Measurements from ENCODE around the gene NBR1. TPM values are rescaled to one million over a fixed set of nuclear protein-coding genes. Genes with fewer than 3 reads are reported as not detected.

Gene NBR1
- polyA plus RNA-seq, 1 donor (not counting 4 experiments of a cell fraction or from before 2014, with no cell fraction given): 65.7 TPM

DNA sequence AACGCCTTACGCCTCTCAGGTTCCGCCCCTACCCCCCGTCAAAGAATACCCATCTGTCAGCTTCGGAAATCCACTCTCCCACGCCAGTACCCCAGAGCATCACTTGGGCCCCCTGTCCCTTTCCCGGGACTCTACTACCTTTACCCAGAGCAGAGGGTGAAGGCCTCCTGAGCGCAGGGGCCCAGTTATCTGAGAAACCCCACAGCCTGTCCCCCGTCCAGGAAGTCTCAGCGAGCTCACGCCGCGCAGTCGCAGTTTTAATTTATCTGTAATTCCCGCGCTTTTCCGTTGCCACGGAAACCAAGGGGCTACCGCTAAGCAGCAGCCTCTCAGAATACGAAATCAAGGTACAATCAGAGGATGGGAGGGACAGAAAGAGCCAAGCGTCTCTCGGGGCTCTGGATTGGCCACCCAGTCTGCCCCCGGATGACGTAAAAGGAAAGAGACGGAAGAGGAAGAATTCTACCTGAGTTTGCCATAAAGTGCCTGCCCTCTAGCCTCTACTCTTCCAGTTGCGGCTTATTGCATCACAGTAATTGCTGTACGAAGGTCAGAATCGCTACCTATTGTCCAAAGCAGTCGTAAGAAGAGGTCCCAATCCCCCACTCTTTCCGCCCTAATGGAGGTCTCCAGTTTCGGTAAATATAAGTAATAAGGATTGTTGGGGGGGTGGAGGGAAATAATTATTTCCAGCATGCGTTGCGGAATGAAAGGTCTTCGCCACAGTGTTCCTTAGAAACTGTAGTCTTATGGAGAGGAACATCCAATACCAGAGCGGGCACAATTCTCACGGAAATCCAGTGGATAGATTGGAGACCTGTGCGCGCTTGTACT is 45.7 kb upstream of the NBR1 start, which contains the start of gene BRCA1:
BRCA1 (minus strand) TSS at position 232 of the 834 bp plus-strand sequence. CDS start 1,268 bp downstream, outside the sequence.
- peak within 1 kb of the TSS; percentile 87 for H2AFZ ChIP-seq (ENCODE audit: control insufficient read depth, low read length)
- dilution Hi-C loops (cut with MboI; ENCODE audit: extremely low pct_ligation_motif_present, low sequenced_read_pairs): no loop called here
- peak; percentile 92 for DNase-seq (ENCODE audit: low read depth, low spot score)
- no peaks in the 10 kb centered on the region for H3K27me3 ChIP-seq (ENCODE audit: control insufficient read depth, extremely low read depth, insufficient read depth, low read length)
- FAIRE-seq: peak; percentile 94
- H3K27ac ChIP-seq (ENCODE audit: control insufficient read depth, insufficient read depth, low read length): peak within 1 kb of the TSS; percentile 97
- peaks cover 35% of the 10 kb centered on the region for H3K79me2 ChIP-seq (ENCODE audit: control insufficient read depth, insufficient read depth, low read length)
- TF ChIP-seq EZH2 (IDR thresholded peaks at IDR 0.05; ENCODE audit: low read length) (no peak), CTCF (optimal IDR thresholded peaks at IDR 0.05 in 1 of 3, IDR thresholded peaks at IDR 0.05 in 1 of 3, conservative IDR thresholded peaks at IDR 0.05 in 1 of 3; ENCODE audit: extremely low read depth in 1 of 3, insufficient read depth in 2 of 3, low read length in 3 of 3) (no peak)
- H3K9me1 ChIP-seq (ENCODE audit: control insufficient read depth, extremely low read depth, insufficient read depth, low read length): no peaks in the 10 kb centered on the region
- H3K36me3 ChIP-seq (ENCODE audit: control insufficient read depth in 2 of 2, extremely low read depth in 1 of 2, insufficient read depth in 2 of 2, low read length in 2 of 2): no peaks in the 10 kb centered on the region
- H3K9ac ChIP-seq (ENCODE audit: control insufficient read depth, extremely low read depth, insufficient read depth, low read length): peak within 1 kb of the TSS; percentile 94
- no peaks in the 10 kb centered on the region for H4K20me1 ChIP-seq (ENCODE audit: control insufficient read depth, extremely low read depth, insufficient read depth, low read length)
- peak within 1 kb of the TSS; percentile 94 for H3K4me2 ChIP-seq (ENCODE audit: control insufficient read depth, extremely low read depth, insufficient read depth, low read depth, low read length)
- H3K4me1 ChIP-seq (ENCODE audit: control insufficient read depth, extremely low read depth, insufficient read depth, low read length): peaks cover 33% of the 10 kb centered on the region
- peak within 1 kb of the TSS; percentile 56 to 92 (median 90) for H3K4me3 ChIP-seq (ENCODE audit: control insufficient read depth in 2 of 3, extremely low read depth in 1 of 3, insufficient read depth in 2 of 3, low read depth in 1 of 3, low read length in 3 of 3)
- H3K9me3 ChIP-seq (ENCODE audit: control insufficient read depth, low read depth, low read length): no peaks in the 10 kb centered on the region

DNA sequence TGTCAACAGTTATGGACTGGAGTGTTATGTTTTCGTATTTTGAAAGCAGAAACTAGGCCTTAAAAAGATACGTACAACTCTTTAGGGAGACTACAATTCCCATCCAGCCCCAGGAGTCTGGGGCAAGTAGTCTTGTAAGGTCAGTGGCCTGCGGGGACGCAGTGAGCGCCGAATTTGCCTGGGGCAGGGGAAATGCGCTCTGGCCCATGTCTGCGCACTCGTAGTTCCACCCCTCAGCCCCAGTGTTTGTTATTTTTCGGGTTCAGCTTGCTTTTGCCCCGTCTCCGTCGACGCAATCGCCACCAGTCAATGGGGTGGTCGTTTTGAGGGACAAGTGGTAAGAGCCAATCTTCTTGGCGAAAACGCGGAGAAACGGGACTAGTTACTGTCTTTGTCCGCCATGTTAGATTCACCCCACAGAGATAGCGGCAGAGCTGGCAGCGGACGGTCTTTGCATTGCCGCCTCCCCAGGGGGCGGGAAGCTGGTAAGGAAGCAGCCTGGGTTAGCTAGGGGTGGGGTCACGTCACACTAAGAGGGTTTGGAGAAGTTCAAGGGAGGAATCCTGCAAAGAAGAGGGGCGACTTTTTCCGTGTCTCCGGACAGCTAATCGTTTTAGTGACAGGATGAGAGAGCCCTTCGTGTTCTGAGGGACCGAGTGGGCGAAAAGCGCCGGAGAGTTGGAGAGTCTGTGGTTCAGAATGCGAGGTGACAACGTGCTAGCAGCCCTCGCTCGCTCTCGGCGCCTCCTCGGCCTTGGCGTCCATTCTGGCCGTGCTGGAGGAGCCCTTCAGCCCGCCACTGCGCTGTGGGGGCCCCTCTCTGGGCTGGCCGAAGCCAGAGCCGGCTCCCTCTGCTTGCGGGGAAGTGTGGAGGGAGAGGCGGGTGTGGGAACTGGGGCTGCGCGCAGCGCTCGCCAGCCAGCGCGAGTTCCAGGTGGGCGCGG is 44.8 kb upstream of the NBR1 start:
- Histone ChIP-seq H3K9me3 (ENCODE audit: control insufficient read depth, low read depth, low read length) (no peaks in the 10 kb centered on the region), H3K4me1 (ENCODE audit: control insufficient read depth, extremely low read depth, insufficient read depth, low read length) (peaks cover 33% of the 10 kb centered on the region), H3K4me3 (ENCODE audit: control insufficient read depth in 2 of 3, extremely low read depth in 1 of 3, insufficient read depth in 2 of 3, low read depth in 1 of 3, low read length in 3 of 3) (peak overlapping the region; percentile 56 to 92 (median 90)), H3K36me3 (ENCODE audit: control insufficient read depth in 2 of 2, extremely low read depth in 1 of 2, insufficient read depth in 2 of 2, low read length in 2 of 2) (no peaks in the 10 kb centered on the region), H2AFZ (ENCODE audit: control insufficient read depth, low read length) (peak overlapping the region; percentile 1), H3K9me1 (ENCODE audit: control insufficient read depth, extremely low read depth, insufficient read depth, low read length) (no peaks in the 10 kb centered on the region), H4K20me1 (ENCODE audit: control insufficient read depth, extremely low read depth, insufficient read depth, low read length) (no peaks in the 10 kb centered on the region), H3K27ac (ENCODE audit: control insufficient read depth, insufficient read depth, low read length) (peak overlapping the region; percentile 97), H3K9ac (ENCODE audit: control insufficient read depth, extremely low read depth, insufficient read depth, low read length) (peak overlapping the region; percentile 94), H3K79me2 (ENCODE audit: control insufficient read depth, insufficient read depth, low read length) (peaks cover 36% of the 10 kb centered on the region), H3K27me3 (ENCODE audit: control insufficient read depth, extremely low read depth, insufficient read depth, low read length) (no peaks in the 10 kb centered on the region), H3K4me2 (ENCODE audit: control insufficient read depth, extremely low read depth, insufficient read depth, low read depth, low read length) (peak overlapping the region; percentile 85)
- dilution Hi-C loops (cut with MboI; ENCODE audit: extremely low pct_ligation_motif_present, low sequenced_read_pairs): no loop called here
- no peak for TF ChIP-seq EZH2 (IDR thresholded peaks at IDR 0.05; ENCODE audit: low read length)
- no peak for TF ChIP-seq CTCF (optimal IDR thresholded peaks at IDR 0.05 in 1 of 3, IDR thresholded peaks at IDR 0.05 in 1 of 3, conservative IDR thresholded peaks at IDR 0.05 in 1 of 3; ENCODE audit: extremely low read depth in 1 of 3, insufficient read depth in 2 of 3, low read length in 3 of 3)
- DNase-seq (ENCODE audit: low read depth, low spot score) (no peak), FAIRE-seq (no peak)

All from keratinocyte (primary cell).